Activated T-cell treated with anti-CD3 and anti-CD28 coated beads, Interleukin-2, amount 50 U/mL, for 1 hour (primary cell): ENCODE results near the gene TNFRSF11A.

Experiments
- DNase-seq: peaks from one replicate; pipeline ENCODE4 v3.0.0-alpha.2; 2020

The TNFRSF11A gene

DNA sequence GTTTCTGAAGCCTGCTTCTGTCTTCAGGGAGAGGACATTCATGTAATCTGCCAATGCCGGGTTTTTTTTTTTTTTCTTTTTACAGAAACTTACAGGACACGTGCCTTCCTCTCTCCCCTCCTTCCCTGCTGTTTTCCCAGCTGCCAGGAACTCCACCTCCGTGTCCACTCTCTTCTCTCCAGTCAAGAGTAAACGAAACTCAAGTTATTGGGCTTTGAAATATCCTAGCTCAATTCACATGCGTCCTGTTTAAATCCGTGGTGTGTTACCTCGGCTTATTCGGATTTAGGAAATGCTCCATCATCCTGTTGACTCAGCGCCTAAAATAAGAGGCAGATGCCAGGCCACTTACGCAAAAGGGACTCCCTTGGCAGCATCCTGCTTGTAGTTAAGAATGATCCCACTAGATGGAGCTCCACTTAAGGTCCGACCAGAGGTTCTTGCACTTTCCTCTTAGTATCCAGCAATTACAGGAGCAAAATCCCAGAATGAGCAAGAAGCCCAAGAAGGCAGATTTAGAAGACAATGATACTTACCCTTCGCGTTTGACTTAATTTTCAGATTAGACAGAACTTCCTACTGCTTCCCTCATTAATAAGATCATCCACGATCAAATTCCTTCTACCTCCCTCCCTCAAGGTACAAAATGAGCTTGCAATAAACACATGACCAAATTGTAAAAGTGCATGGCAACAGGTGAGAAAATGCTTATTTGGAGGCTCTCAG is 100.5 kb downstream of the TNFRSF11A start:
- DNase-seq, result peak; percentile 25

DNA sequence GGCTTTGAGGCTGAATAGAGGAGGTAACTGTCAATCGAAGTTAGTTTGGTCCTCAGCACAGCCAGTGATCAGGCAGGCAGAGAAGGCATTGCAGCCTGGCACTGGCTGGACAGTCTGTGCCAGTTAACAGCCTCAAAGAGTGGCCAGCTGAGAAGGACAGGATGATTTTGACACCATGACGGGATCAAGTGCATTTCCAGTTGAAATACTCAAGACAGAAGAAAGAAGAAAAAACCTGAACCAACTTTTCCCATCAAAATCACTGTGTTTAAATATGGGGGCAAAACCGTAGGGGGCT is 101.0 kb downstream of the TNFRSF11A start:
- DNase-seq, result no peak

DNA sequence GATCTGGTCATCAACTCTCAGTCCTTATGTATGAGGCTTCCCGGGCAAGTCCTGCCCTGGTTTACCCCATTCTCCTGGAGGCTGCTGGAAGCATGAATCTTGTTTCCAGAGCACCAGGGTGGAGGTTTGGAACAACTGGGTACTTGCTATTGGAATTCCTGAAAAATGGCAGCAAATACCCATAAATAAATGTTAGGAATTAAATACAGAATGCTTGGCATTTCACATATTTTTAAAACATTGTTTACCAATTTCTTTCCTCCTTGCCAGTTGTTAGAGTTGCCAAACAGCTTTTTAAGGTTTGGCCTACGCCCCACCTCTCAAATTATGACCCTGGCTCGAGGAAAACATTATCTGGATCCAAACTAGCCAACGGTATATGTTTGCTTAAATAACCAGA is 107.1 kb downstream of the TNFRSF11A start:
- DNase-seq, result no peak

DNA sequence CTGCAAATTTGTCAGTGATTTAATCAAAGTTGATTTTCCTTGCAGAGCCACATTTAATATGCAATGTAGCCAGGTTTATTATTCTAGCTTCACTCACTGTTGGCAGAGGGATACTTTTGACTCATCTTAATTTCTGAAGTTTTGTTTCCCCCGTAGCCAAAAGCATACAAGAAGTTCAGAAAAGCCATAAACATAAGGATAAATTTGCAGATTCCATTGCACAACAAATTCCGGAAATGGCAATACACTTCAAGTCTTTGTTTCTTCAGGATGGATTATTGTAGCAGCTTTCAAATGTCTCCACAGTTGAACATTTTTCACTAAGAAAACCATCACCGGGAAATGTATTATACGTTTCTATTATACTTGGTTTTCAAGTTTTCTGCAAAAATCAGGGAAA is 109.7 kb downstream of the TNFRSF11A start:
- no peak for DNase-seq

DNA sequence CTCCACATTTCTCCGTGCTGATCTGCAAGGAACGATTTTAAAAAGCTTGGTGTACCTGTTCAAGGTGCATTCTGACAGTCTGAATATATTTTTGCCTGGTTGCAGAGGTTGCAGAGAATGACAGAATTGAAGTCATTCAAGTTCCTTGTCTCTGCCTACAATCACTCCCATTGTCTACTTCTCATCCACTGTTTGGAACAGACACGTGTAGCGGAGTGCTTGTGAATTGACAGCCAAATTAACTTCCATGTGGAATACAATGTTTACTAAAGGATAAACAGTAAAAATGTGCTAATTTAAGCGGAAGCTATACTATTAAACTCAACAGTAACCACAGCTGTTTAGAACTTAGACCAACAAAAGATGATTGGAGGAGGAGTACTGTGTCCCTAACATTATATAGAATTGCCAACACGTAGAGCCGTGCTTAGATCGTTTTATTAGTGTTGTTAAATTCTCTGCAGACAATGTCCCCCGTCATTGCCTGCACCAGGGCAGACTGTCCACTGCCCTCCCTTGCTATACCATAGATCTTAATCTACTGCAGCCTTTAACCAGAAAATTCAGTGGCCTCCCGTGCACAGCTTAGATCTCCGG is 110.4 kb downstream of the TNFRSF11A start:
- no peak for DNase-seq

DNA sequence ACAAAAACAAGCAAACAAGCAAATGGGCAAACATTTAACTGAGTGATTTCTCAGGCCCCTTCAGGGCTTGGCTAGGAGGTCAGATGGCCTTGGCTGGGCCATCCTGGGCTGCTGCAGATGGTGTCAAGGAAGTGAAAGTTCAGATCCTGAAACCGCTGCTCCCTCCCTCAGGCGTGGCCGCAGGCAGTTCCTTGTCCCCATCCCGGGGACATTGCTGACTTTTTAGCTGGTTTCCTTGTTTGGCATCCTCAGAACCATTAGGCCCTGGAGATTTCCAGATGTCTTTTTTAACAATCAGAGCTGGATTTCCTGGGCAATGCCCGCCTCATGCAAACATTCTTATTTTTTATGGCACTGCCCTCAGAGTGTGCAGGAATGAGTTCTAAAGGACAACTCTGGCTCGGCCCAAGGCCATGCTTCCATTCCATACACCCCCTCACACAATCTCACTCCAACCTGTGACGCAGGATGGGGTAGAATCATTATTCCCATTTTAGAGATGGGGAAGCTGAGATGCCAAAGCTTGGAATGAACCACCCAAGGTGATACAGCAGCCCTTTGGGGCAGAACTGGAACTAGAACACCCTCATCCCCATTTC is 111.6 kb downstream of the TNFRSF11A start:
- no peak for DNase-seq

DNA sequence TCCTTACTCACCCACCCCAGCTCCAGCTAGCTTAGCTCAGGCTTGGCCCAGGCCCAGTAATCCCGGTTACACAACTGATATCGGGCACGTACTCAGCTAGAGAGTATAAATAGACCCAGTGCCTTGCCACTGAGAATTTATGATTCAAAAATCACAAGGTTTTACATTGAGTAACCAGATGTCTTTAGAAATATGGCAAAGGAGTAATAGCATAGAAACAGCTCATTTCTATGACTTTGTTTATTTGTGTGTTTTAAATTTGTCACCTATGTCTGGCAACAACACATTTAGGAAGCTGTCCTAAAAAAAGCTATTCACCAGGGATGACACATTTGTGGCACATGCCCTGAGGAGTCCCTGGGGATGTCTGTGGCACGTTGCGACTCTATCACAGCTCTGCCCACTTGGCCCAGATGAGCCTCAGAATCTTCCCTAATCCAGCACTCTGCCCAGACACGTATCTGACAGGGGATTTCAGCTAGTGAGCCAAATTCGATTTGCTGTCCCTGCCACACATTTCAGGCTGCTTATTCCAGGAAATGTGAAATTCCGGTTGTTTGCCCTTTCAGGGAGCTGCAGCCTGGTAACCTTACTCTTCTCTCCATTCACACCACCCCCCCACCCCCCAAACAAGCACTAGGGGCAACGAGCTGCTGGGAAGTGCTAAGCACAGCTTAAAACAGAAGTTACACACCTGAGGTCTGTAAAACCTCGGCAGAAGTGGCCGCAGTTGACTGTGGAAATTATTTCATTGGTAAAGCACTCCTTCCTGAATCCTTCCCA is 112.3 kb downstream of the TNFRSF11A start:
- no peak for DNase-seq

DNA sequence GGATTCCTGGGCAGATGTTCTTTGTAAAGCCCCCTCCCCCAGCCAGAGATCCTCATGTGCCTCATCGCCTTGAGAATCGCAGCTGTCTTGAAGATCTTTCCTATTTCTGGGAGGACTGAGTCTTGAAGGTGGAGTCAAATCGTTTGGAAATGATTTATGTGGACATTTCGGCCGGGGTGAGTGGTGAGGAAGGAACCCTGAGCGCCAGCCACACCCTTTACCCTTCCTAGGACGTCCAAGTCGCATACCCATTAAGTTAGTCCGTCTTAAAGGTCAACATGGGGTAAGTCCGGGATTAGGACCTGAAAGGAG is 112.9 kb downstream of the TNFRSF11A start:
- no peak for DNase-seq

DNA sequence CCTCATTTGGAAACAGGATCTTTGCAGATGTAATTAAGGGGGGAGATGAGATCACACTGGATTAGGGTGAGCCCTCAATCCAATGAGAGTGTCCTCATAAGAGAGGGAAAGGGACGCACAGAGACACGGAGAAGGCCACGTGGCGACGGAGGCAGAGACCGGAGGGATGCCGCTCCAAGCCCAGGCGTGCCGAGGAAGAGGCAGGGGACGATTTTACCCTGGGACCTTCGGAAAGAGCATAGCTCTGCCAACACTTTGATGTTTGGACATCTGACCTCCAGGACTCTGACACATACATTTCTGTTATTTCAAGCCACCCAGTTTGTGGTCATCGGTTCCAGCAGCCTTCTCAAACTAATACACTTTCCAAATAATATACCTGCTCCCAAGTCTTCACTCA is 113.3 kb downstream of the TNFRSF11A start:
- DNase-seq, result no peak

DNA sequence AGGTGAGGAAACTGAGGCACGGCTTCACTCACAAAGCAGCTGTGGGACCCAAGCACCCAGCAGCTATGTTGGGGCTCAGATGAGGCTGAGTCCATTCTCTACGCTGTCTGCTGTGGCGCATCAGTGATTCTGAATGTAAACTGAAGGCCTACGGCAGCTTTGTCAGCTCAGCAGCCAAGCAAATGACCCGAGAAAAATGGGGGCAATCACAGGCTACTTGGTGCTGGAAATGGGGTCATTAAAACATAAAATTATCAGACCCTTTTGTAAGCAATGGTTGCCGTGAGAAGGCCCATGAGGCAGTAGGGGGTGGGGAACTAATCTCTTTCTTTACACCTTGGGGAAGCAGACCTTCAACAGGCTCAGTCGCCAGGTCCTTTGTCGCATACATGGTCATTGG is 113.8 kb downstream of the TNFRSF11A start:
- DNase-seq, result no peak
